ENCODE measurements around the gene OR51L1.

DNA sequence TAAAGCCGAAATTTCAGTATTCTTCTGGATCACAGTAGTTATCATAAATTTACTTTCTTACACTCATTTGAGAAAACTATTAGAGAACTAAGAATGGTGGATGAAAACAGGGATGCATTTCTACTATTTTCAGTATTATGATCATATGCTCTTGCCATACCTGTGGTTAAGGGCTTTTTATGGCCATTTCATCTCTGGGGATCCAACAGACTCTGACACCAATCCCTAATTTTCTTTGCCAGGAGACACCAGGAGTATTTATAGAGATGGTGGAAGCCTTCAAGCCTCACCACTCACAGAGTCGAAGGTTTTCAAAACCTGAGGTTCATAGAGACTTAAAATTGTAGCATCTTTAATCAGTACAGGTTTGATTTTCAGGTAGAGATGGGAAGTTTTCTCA lies at the start of gene OR51L1:
- TF ChIP-seq, protein P1, sequence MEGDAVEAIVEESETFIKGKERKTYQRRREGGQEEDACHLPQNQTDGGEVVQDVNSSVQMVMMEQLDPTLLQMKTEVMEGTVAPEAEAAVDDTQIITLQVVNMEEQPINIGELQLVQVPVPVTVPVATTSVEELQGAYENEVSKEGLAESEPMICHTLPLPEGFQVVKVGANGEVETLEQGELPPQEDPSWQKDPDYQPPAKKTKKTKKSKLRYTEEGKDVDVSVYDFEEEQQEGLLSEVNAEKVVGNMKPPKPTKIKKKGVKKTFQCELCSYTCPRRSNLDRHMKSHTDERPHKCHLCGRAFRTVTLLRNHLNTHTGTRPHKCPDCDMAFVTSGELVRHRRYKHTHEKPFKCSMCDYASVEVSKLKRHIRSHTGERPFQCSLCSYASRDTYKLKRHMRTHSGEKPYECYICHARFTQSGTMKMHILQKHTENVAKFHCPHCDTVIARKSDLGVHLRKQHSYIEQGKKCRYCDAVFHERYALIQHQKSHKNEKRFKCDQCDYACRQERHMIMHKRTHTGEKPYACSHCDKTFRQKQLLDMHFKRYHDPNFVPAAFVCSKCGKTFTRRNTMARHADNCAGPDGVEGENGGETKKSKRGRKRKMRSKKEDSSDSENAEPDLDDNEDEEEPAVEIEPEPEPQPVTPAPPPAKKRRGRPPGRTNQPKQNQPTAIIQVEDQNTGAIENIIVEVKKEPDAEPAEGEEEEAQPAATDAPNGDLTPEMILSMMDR (IDR thresholded peaks at IDR 0.05) = no peak
- no peak for TF ChIP-seq EP300 (IDR thresholded peaks at IDR 0.05)

All from sigmoid colon (tissue), 4 donors.